SK-N-SH treated with all-trans-retinoic acid at 6 μM for 48 hours (cell line): Measurements from ENCODE around the gene KIF7.

Experiments
- ATAC-seq: fragments of 200-7000 bp; cut with Tn5 transposase; 3 replicates; pipeline ENCODE4 v1.9.1; 2020; ENCODE audit warnings: mild to moderate bottlenecking, moderate library complexity
- BACH2 ChIP-seq: fragments of 250-450 bp; sonication (Bioruptor Pico); IDR thresholded peaks from 2 replicates; pipeline ENCODE4 v1.9.0; 2021; ENCODE audit warnings: mild to moderate bottlenecking, borderline replicate concordance
- CSDC2 ChIP-seq: fragments of 250-450 bp; sonication (Bioruptor Pico); IDR thresholded peaks from 2 replicates; pipeline ENCODE4 v1.5.0; 2020; ENCODE audit warnings: mild to moderate bottlenecking, moderate library complexity
- CSRNP3 ChIP-seq: fragments of 250-450 bp; sonication (Bioruptor Pico); IDR thresholded peaks from 2 replicates; pipeline ENCODE4 v1.5.1; 2021; ENCODE audit warnings: mild to moderate bottlenecking, moderate library complexity
- ESRRG ChIP-seq: fragments of 250-450 bp; sonication (Bioruptor Pico); IDR thresholded peaks from 2 replicates; pipeline ENCODE4 v1.6.1; 2021; ENCODE audit warnings: mild to moderate bottlenecking
- GLIS3 ChIP-seq: fragments of 250-450 bp; sonication (Bioruptor Pico); IDR thresholded peaks from 2 replicates; pipeline ENCODE4 v1.5.0; 2020; ENCODE audit warnings: mild to moderate bottlenecking, moderate library complexity
- ISL1 ChIP-seq: fragments of 250-450 bp; sonication (Bioruptor Pico); IDR thresholded peaks from 2 replicates; pipeline ENCODE4 v2.1.2; 2022; ENCODE audit warnings: mild to moderate bottlenecking, moderate library complexity
- OSR1 ChIP-seq: fragments of 250-450 bp; sonication (Bioruptor Pico); IDR thresholded peaks from 2 replicates; pipeline ENCODE4 v1.8.0; 2022; ENCODE audit warnings: moderate library complexity, mild to moderate bottlenecking, inconsistent platforms
- PATZ1 ChIP-seq: fragments of 250-450 bp; sonication (Bioruptor Pico); IDR thresholded peaks from 2 replicates; pipeline ENCODE4 v1.8.0; 2020; ENCODE audit warnings: mild to moderate bottlenecking, moderate library complexity, borderline replicate concordance
- POU6F1 ChIP-seq: fragments of 250-450 bp; sonication (Bioruptor Pico); IDR thresholded peaks from 2 replicates; pipeline ENCODE4 v1.8.0; 2021; ENCODE audit warnings: low read depth, mild to moderate bottlenecking, moderate library complexity, borderline replicate concordance
- PPARA ChIP-seq: fragments of 250-450 bp; sonication (Bioruptor Pico); IDR thresholded peaks from 2 replicates; pipeline ENCODE4 v1.5.0; 2020; ENCODE audit warnings: mild to moderate bottlenecking, borderline replicate concordance
- RARB ChIP-seq: fragments of 250-450 bp; sonication (Bioruptor Pico); IDR thresholded peaks from 2 replicates; pipeline ENCODE4 v1.8.0; 2021; ENCODE audit warnings: mild to moderate bottlenecking, moderate library complexity
- SNAI2 ChIP-seq: fragments of 250-450 bp; sonication (Bioruptor Pico); IDR thresholded peaks from 2 replicates; pipeline ENCODE4 v1.5.0; 2020; ENCODE audit warnings: mild to moderate bottlenecking, moderate library complexity
- TCF4 ChIP-seq: fragments of 250-450 bp; sonication (Bioruptor Pico); IDR thresholded peaks from 2 replicates; pipeline ENCODE4 v1.8.0; 2021; ENCODE audit warnings: mild to moderate bottlenecking, moderate library complexity, borderline replicate concordance
- TOX ChIP-seq: fragments of 250-450 bp; sonication (Bioruptor Pico); IDR thresholded peaks from 2 replicates; pipeline ENCODE4 v1.8.0; 2021; ENCODE audit warnings: mild to moderate bottlenecking, moderate library complexity, borderline replicate concordance
- TSHZ2 ChIP-seq: fragments of 250-450 bp; sonication (Bioruptor Pico); IDR thresholded peaks from 2 replicates; pipeline ENCODE4 v1.5.0; 2020; ENCODE audit warnings: mild to moderate bottlenecking, moderate library complexity
- ZC3H10 ChIP-seq: fragments of 250-450 bp; sonication (Bioruptor Pico); IDR thresholded peaks from 2 replicates; pipeline ENCODE4 v1.5.1; 2021; ENCODE audit warnings: mild to moderate bottlenecking, moderate library complexity
- ZFP3 ChIP-seq: fragments of 250-450 bp; sonication (Bioruptor Pico); IDR thresholded peaks from 2 replicates; pipeline ENCODE4 v1.5.0; 2020; ENCODE audit warnings: mild to moderate bottlenecking, moderate library complexity
- ZFP30 ChIP-seq: fragments of 450-650 bp; formaldehyde crosslinking; IDR thresholded peaks from 2 replicates; pipeline ENCODE4 v1.5.0; 2022; ENCODE audit warnings: mild to moderate bottlenecking, moderate library complexity
- ZNF565 ChIP-seq: fragments of 450-650 bp; formaldehyde crosslinking; conservative IDR thresholded peaks from 2 replicates; pipeline ENCODE4 v1.5.0; 2020; ENCODE audit warnings: low read depth, mild to moderate bottlenecking, moderate library complexity
- ZNF70 ChIP-seq: fragments of 450-650 bp; formaldehyde crosslinking; IDR thresholded peaks from 2 replicates; pipeline ENCODE4 v1.5.0; 2020; ENCODE audit warnings: mild to moderate bottlenecking, moderate library complexity
- ZNF8 ChIP-seq: fragments of 450-650 bp; formaldehyde crosslinking; IDR thresholded peaks from 2 replicates; pipeline ENCODE4 v1.5.0; 2020; ENCODE audit warnings: mild to moderate bottlenecking, moderate library complexity
- TF ChIP-seq, protein P1 (sequence below): fragments of 250-450 bp; sonication (Bioruptor Pico); IDR thresholded peaks from 2 replicates; pipeline ENCODE4 v1.5.1; 2020; ENCODE audit warnings: low read depth, mild to moderate bottlenecking, moderate library complexity

Gene KIF7

GRCh38 chr15:89671687-89672086, 16.4 kb upstream of the KIF7 start:
- TF ChIP-seq PPARA (CRISPR knock-in tag) (no peak), ZNF565 (no peak), ZNF8 (CRISPR knock-in tag) (no peak), TCF4 (CRISPR knock-in tag) (no peak), ZFP3 (CRISPR knock-in tag) (no peak), SNAI2 (no peak), CSDC2 (CRISPR knock-in tag) (no peak), TOX (no peak), ISL1 (CRISPR knock-in tag) (no peak), ZFP30 (CRISPR knock-in tag) (no peak), TSHZ2 (CRISPR knock-in tag) (no peak), ZNF70 (no peak), GLIS3 (CRISPR knock-in tag) (no peak), ESRRG (no peak)
- TF ChIP-seq, protein P1, sequence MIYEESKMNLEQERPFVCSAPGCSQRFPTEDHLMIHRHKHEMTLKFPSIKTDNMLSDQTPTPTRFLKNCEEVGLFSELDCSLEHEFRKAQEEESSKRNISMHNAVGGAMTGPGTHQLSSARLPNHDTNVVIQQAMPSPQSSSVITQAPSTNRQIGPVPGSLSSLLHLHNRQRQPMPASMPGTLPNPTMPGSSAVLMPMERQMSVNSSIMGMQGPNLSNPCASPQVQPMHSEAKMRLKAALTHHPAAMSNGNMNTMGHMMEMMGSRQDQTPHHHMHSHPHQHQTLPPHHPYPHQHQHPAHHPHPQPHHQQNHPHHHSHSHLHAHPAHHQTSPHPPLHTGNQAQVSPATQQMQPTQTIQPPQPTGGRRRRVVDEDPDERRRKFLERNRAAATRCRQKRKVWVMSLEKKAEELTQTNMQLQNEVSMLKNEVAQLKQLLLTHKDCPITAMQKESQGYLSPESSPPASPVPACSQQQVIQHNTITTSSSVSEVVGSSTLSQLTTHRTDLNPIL (CRISPR knock-in tag): no peak
- no peak for ATAC-seq

DNA sequence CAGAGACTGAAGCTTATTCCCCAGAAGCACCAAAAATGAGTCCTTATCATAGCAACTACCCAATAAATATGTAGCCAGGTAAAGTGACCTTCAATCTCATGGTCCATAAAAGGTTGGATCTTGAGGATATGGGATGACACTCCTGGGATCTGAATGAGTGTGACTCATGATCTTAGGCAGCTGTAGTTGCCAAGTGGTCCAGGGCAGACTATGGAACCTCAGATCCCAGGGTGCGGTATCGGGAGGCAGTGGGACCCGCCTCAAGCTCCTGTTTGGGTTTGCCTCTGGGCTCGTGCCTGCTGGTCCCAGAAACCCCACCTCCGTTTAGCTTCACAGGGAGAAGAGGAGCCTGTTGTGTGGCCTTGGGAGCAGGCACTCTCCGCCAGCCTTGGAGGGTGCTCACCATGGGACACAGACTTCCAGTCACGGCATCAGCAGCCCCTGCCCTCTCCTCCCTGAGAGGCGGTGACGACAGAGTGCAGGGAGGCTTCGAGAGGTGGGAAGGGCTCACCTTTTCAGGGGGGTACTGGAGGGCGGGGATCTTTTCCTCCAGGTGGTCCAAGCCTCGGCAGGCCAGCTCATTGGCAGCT, 15.8 kb upstream of the KIF7 start:
- TF ChIP-seq SNAI2 (no peak), ZNF70 (no peak), PATZ1 (CRISPR knock-in tag) (no peak), ZNF565 (no peak), OSR1 (CRISPR knock-in tag) (no peak), RARB (CRISPR knock-in tag) (no peak), TCF4 (CRISPR knock-in tag) (no peak), CSDC2 (CRISPR knock-in tag) (no peak), ESRRG (no peak), POU6F1 (no peak), ZC3H10 (no peak), GLIS3 (CRISPR knock-in tag) (no peak), ISL1 (CRISPR knock-in tag) (no peak), BACH2 (CRISPR knock-in tag) (no peak), ZNF8 (CRISPR knock-in tag) (no peak)
- ATAC-seq: no peak

DNA sequence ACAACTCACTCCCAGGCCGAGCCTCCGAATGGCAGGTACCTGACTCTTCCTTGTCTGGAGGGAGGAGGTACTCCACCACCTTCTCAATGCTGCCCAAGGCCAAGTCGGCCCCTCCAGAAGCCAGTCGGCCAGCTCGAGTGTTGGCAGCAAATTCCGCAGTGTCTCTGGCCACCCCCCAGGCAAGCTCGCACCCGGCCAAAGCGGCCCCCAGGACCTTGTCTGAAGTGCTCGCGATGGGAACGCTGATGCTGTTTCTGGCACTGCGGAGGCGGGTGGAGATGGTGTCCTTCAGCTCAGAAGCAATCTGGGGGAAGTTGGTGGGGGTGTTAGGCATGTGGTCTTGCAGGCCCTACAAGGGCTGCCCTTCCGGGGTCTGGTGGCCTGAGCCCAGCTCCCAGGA, 14.7 kb upstream of the KIF7 start:
- no peak for ATAC-seq
- no peak for TF ChIP-seq PPARA (CRISPR knock-in tag)
- TF ChIP-seq RARB (CRISPR knock-in tag): no peak
- no peak for TF ChIP-seq ZNF8 (CRISPR knock-in tag)
- no peak for TF ChIP-seq TOX
- TF ChIP-seq ZC3H10: no peak
- TF ChIP-seq POU6F1: no peak
- no peak for TF ChIP-seq ZFP30 (CRISPR knock-in tag)
- TF ChIP-seq TCF4 (CRISPR knock-in tag): no peak
- TF ChIP-seq ZFP3 (CRISPR knock-in tag): no peak
- TF ChIP-seq, protein P1 (CRISPR knock-in tag): no peak
- TF ChIP-seq CSDC2 (CRISPR knock-in tag): no peak
- no peak for TF ChIP-seq ISL1 (CRISPR knock-in tag)
- no peak for TF ChIP-seq OSR1 (CRISPR knock-in tag)
- TF ChIP-seq CSRNP3: no peak
- TF ChIP-seq ZNF70: no peak
- no peak for TF ChIP-seq PATZ1 (CRISPR knock-in tag)
- TF ChIP-seq ZNF565: no peak
- TF ChIP-seq SNAI2: no peak
- TF ChIP-seq ESRRG: no peak
